ENCODE data around the gene KCNC1.

Gene KCNC1

GRCh38 chr11:17760102-17761029 is 25.8 kb downstream of the KCNC1 start:
- no peak for DNase-seq

- no peak for DNase-seq
Observed at GRCh38 chr11:17762309-17762974, 27.9 kb downstream of the KCNC1 start.

- DNase-seq = no peak
Observed at GRCh38 chr11:17763244-17763643, 28.7 kb downstream of the KCNC1 start.

GRCh38 chr11:17763703-17764102 is 29.1 kb downstream of the KCNC1 start:
- no peak for DNase-seq

- DNase-seq = no peak
Observed at GRCh38 chr11:17764446-17765218, 30.1 kb downstream of the KCNC1 start.

GRCh38 chr11:17765356-17766072 is 30.9 kb downstream of the KCNC1 start:
- DNase-seq = no peak

GRCh38 chr11:17766073-17766359 is 31.4 kb downstream of the KCNC1 start:
- DNase-seq = no peak

GRCh38 chr11:17766590-17766989 is 32.0 kb downstream of the KCNC1 start:
- DNase-seq = no peak

- no peak for DNase-seq
Observed at GRCh38 chr11:17767301-17767885, 32.8 kb downstream of the KCNC1 start.

- no peak for DNase-seq
Observed at GRCh38 chr11:17767914-17768313, 33.3 kb downstream of the KCNC1 start.

- no peak for DNase-seq
Observed at GRCh38 chr11:17768547-17768946, 34.0 kb downstream of the KCNC1 start.

GRCh38 chr11:17769218-17769617 is 34.6 kb downstream of the KCNC1 start:
- DNase-seq = no peak

- DNase-seq = no peak
Observed at GRCh38 chr11:17770048-17770652, 35.6 kb downstream of the KCNC1 start.

GRCh38 chr11:17770917-17771316 is 36.3 kb downstream of the KCNC1 start:
- DNase-seq = no peak

GRCh38 chr11:17771415-17771814 is 36.8 kb downstream of the KCNC1 start:
- no peak for DNase-seq

GRCh38 chr11:17771841-17772401 is 37.3 kb downstream of the KCNC1 start:
- DNase-seq = no peak

GRCh38 chr11:17772704-17773600 is 38.4 kb downstream of the KCNC1 start:
- DNase-seq = no peak

- no peak for DNase-seq
Observed at GRCh38 chr11:17773674-17774073, 39.1 kb downstream of the KCNC1 start.

GRCh38 chr11:17774232-17775034 is 39.9 kb downstream of the KCNC1 start:
- no peak for DNase-seq

- no peak for DNase-seq
Observed at GRCh38 chr11:17775035-17775348, 40.4 kb downstream of the KCNC1 start.
